Astrocyte (in vitro differentiated cells and primary cell): ENCODE data around the gene ZNF813.

ENCODE experiments used
- EZH2 ChIP-seq: IDR thresholded peaks from 2 replicates; pipeline ENCODE4 v1.6.1; 2012; ENCODE audit warnings: mild to moderate bottlenecking, low read length, inconsistent platforms; ENCODE audit not compliant: insufficient read depth
- TF ChIP-seq, protein P1 (sequence below): IDR thresholded peaks from 2 replicates; pipeline ENCODE4 v1.5.1; 2011; ENCODE audit warnings: low read depth, mild to moderate bottlenecking, inconsistent platforms, low read length, moderate library complexity; ENCODE audit not compliant: insufficient read depth

DNA sequence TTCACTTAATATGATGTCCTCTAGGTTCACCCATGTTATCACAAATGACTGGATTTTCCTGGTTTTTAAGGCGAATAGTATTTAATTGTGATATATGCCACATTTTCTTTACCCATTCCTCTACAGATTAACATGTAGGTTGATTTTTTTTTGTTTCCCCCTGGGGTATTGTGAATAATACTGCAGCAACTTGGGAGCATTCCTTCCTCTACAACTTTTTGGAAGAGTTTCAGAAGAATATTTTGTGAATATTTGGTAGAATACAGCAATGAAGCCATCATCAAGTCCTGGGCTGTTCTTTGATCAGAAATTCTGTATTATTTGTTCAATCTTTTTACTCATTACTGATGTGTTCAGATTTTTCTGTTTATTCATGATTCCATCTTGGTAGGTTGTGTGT, 64.8 kb downstream of the ZNF813 start:
- no peak for TF ChIP-seq EZH2
- TF ChIP-seq, protein P1, sequence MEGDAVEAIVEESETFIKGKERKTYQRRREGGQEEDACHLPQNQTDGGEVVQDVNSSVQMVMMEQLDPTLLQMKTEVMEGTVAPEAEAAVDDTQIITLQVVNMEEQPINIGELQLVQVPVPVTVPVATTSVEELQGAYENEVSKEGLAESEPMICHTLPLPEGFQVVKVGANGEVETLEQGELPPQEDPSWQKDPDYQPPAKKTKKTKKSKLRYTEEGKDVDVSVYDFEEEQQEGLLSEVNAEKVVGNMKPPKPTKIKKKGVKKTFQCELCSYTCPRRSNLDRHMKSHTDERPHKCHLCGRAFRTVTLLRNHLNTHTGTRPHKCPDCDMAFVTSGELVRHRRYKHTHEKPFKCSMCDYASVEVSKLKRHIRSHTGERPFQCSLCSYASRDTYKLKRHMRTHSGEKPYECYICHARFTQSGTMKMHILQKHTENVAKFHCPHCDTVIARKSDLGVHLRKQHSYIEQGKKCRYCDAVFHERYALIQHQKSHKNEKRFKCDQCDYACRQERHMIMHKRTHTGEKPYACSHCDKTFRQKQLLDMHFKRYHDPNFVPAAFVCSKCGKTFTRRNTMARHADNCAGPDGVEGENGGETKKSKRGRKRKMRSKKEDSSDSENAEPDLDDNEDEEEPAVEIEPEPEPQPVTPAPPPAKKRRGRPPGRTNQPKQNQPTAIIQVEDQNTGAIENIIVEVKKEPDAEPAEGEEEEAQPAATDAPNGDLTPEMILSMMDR: no peak
